Activated CD4-positive, alpha-beta memory T cell treated with anti-CD3 and anti-CD28 coated beads for 36 hours (primary cell): ENCODE data around the gene SPATA31D1. TPM values are rescaled to one million over a fixed set of nuclear protein-coding genes. Genes with fewer than 3 reads are reported as not detected.

Source experiments
- CTCF ChIA-PET: fragments of 350-600 bp; sonication (Branson Sonifier 250); formaldehyde crosslinking; loops from one replicate; lab custom pipeline; 2021; ENCODE audit warnings: antibody characterized with exemption, inconsistent platforms; lab: Charles Lee
- POLR2A ChIA-PET: fragments of 350-600 bp; sonication (Branson Sonifier 250); formaldehyde crosslinking; loops from one replicate; lab custom pipeline; 2021; ENCODE audit warnings: antibody characterized with exemption; lab: Charles Lee
- DNase-seq: peaks from one replicate; pipeline ENCODE4 v3.0.0-alpha.2; 2020
- H3K27ac Mint-ChIP-seq: one replicate; pipeline ENCODE4 v1.8.0; 2021; ENCODE audit warnings: mixed read lengths
- H3K27me3 Mint-ChIP-seq: one replicate; pipeline ENCODE4 v1.8.0; 2021; ENCODE audit warnings: mixed read lengths
- H3K36me3 Mint-ChIP-seq: one replicate; pipeline ENCODE4 v1.8.0; 2021; ENCODE audit warnings: mixed read lengths
- H3K4me1 Mint-ChIP-seq: one replicate; pipeline ENCODE4 v1.8.0; 2021; ENCODE audit warnings: low read depth, mixed read lengths
- H3K4me3 Mint-ChIP-seq: one replicate; pipeline ENCODE4 v1.8.0; 2021; ENCODE audit warnings: mild to moderate bottlenecking, mixed read lengths
- H3K9me3 Mint-ChIP-seq: one replicate; pipeline ENCODE4 v1.8.0; 2021; ENCODE audit warnings: mixed read lengths
- intact Hi-C: fragments of 100-400 bp; cut with micrococcal nuclease; formaldehyde crosslinking; loops from one replicate; pipeline ENCODE4 v1.15.1; 2023
- total RNA-seq, 2 experiments: library from RNA; stranded (reverse); gene quantifications; one replicate each; pipeline ENCODE4 v1.2.3, GENCODE V29; 2021

Gene SPATA31D1
- total RNA-seq, 2 experiments from 2014 or later, result not detected

DNA sequence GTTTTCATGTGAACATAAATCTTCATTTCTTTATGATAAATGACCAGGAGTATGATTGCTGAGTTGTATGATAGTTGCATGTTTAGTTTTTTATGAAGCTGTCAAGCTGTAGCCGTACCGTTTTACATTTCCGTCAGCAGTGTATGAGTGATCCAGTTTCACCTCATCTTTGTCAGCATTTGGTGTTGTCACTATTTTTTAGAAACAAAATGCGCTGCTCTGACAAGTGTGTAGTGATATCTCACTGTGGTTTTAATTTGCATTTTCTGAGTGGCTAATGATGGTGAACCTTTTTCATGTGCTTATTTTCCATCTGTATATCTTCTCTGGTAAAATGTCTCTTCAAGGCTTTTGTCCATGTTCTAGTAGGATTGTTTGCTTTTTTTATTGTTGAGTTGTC is 6.7 kb upstream of the SPATA31D1 start:
- no peak for DNase-seq
- intact Hi-C loops, result no loop called here
- Mint-ChIP-seq H3K36me3 (no peaks in the 10 kb centered on the region), H3K27me3 (no peaks in the 10 kb centered on the region), H3K27ac (no peak overlapping the region), H3K4me3 (no peak overlapping the region), H3K4me1 (no peaks in the 10 kb centered on the region), H3K9me3 (peaks cover 7% of the 10 kb centered on the region)
- ChIA-PET POLR2A (no interaction called here), CTCF (no interaction called here)

DNA sequence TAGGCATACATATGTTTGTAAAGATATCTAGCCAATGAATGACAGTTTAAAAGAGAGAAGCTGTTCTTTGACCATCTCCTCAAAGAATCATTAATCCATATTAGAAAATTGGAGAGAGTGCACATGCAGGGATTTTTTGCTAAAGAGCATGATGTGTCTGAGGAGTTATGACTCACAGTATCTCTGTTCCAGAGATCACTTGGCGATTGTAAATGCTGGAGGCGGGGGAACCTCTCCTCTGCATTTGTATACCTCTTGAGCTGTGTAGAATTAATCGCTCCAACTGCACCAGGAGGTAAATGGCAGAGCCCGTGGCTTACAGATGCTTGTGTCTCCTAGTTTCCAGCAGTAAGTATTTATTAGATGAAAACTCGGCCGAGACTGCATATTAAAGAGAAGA is 3.6 kb upstream of the SPATA31D1 start:
- Mint-ChIP-seq H3K36me3 (no peaks in the 10 kb centered on the region), H3K27ac (no peak overlapping the region), H3K4me1 (no peaks in the 10 kb centered on the region), H3K4me3 (no peak overlapping the region), H3K9me3 (peaks cover 2% of the 10 kb centered on the region), H3K27me3 (no peaks in the 10 kb centered on the region)
- intact Hi-C loops, result no loop called here
- no peak for DNase-seq
- ChIA-PET POLR2A (no interaction called here), CTCF (no interaction called here)

DNA sequence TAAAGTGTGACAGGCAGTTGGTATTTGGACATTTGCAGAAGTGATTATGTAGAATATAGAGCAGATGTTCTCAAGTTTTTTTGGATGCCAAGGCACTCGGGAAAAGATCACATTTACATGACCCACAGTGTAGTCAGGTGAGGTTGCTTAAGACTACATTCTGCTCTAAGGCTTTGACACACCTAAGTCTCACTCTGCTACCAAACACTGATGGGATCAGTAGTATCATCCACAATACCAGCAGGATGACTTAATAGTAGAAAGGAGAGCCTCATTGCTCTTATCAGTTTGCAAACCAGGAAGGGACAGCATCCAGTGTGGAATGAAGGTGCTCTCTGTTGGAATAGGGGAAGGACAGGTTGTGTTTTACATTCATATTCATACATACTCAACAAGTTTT is 2.5 kb upstream of the SPATA31D1 start:
- H3K27me3 Mint-ChIP-seq, result no peaks in the 10 kb centered on the region
- H3K4me1 Mint-ChIP-seq, result no peaks in the 10 kb centered on the region
- ChIA-PET CTCF (no interaction called here), POLR2A (no interaction called here)
- no peaks in the 10 kb centered on the region for H3K36me3 Mint-ChIP-seq
- no peak overlapping the region for H3K27ac Mint-ChIP-seq
- H3K9me3 Mint-ChIP-seq, result peaks cover 7% of the 10 kb centered on the region
- H3K4me3 Mint-ChIP-seq, result no peak overlapping the region
- intact Hi-C loops, result no loop called here
- DNase-seq, result no peak

DNA sequence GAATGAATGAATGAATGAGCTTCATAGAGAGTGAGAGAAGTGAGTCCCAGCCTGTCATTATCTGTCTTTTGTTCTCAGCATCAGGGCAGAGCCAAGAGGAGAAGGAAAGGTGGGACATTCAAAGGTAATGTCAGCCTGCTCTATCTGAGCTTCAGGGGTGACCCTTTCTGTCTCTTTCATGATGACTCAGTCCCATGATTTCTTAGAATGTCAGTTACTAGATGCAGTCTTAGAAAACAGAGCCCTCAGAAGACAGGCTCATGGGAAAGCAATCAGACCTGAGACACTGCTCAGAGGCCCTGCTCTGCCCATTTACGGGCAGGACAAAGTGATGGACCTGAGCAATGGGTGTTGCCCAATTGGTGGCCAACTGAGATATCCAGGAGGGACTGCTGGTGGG is 1.1 kb downstream of the SPATA31D1 start:
- no peaks in the 10 kb centered on the region for H3K27me3 Mint-ChIP-seq
- POLR2A ChIA-PET, result no interaction called here
- H3K4me3 Mint-ChIP-seq, result no peak overlapping the region

DNA sequence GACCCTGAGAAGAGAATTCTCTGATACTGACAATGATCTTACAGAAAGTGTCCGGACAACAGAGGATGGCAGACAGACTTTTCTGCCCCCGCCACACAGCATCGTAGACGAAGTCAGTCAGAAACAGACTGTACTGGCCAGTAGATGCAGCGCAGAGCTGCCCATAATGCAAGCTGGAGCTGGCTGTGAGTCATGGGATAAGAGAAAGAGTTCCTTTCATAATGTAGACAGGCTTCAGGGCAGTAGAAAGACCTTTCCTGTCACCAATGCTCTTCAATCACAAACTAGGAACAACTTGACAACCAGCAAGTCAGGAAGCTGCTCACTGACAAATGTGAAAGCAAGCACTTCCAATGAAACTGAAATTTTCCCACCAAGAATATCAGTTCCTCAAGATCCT is 5.1 kb downstream of the SPATA31D1 start:
- Mint-ChIP-seq H3K27ac (no peak overlapping the region), H3K4me3 (no peak overlapping the region), H3K36me3 (no peaks in the 10 kb centered on the region), H3K4me1 (no peaks in the 10 kb centered on the region), H3K27me3 (no peaks in the 10 kb centered on the region), H3K9me3 (peaks cover 28% of the 10 kb centered on the region)
- DNase-seq, result no peak
- intact Hi-C loops, result no loop called here
- ChIA-PET CTCF (no interaction called here), POLR2A (no interaction called here)

More for the DNA sequence above, 1.1 kb downstream of the SPATA31D1 start:
- H3K4me1 Mint-ChIP-seq, result no peaks in the 10 kb centered on the region
- intact Hi-C loops, result no loop called here
- H3K36me3 Mint-ChIP-seq, result no peaks in the 10 kb centered on the region
- no peak overlapping the region for H3K27ac Mint-ChIP-seq
- CTCF ChIA-PET, result interaction anchor here (0.6 kb wide), 1 partner anchor 156 kb away, joined by 3 read pairs; no protein-coding TSS in a partner anchor
- no peak for DNase-seq
- H3K9me3 Mint-ChIP-seq, result peaks cover 28% of the 10 kb centered on the region

DNA sequence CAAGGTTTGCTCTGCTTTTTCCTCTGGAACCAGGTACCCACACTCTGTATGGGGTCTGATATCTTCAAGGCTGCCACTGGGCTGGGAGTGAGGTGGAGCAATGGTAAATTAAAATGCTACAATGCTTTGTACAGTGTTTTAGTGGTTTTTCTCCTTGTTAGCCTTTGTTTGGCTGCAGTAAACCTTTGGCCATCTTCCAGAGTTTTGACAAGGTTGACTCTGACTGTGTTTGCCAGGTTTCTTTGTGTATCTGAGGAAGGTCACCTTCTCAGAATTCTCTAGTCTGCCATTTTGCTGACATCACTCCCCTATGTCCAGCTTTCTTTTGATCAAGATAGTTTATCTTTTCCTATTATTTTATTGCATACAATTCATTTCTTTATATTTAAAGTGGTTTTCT is 11.2 kb downstream of the SPATA31D1 start:
- Mint-ChIP-seq H3K4me3 (no peak overlapping the region), H3K27me3 (no peaks in the 10 kb centered on the region), H3K36me3 (no peaks in the 10 kb centered on the region), H3K4me1 (no peaks in the 10 kb centered on the region), H3K27ac (no peak overlapping the region), H3K9me3 (no peaks in the 10 kb centered on the region)
- ChIA-PET POLR2A (no interaction called here), CTCF (no interaction called here)
- no peak for DNase-seq
- intact Hi-C loops, result no loop called here

DNA sequence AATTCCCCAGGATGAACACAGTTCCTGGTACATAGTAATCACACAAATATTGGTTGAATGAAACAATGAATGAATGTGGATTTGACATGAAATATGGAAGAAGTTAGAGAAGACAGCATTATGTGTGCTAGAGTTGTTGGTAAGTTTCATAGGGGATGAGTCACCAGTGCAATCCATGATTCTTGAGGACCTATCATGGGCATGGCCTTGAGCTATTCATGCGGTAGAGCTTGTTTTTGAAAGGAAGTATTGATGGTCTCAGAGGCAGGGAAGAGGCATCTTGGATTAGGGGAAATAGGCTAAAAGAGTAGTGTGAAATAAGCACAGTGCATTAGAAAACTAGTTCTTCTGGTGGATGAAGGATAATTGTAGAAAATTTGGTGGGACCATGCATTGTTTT is 22.1 kb downstream of the SPATA31D1 start:
- Mint-ChIP-seq H3K4me1 (no peaks in the 10 kb centered on the region), H3K36me3 (no peaks in the 10 kb centered on the region), H3K4me3 (no peak overlapping the region), H3K27me3 (no peaks in the 10 kb centered on the region), H3K9me3 (peaks cover 16% of the 10 kb centered on the region), H3K27ac (no peak overlapping the region)
- no peak for DNase-seq
- ChIA-PET CTCF (no interaction called here), POLR2A (no interaction called here)
- intact Hi-C loops, result no loop called here

DNA sequence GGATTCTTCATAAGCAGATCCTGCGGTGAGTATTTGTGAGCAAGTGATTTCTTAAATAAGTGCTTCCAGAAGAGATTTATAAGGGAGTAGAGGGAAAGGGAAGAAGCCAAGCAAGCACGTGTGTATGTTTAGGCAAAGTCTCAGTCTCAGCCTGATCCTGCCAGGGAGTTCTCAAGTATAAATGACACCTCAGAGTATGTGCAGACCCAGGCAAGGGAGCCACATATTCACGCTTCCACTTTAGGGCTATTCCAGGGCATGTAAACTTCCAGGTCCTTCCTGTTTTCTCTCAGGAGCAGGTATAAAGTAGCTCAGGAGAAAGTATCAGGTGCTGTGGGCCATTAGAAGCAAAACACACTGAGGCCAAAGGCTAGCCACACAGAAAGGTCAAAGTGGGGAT is 22.6 kb downstream of the SPATA31D1 start:
- Mint-ChIP-seq H3K27me3 (no peaks in the 10 kb centered on the region), H3K4me1 (no peaks in the 10 kb centered on the region), H3K9me3 (peaks cover 16% of the 10 kb centered on the region), H3K27ac (no peak overlapping the region), H3K36me3 (no peaks in the 10 kb centered on the region), H3K4me3 (no peak overlapping the region)
- CTCF ChIA-PET, result no interaction called here
- no peak for DNase-seq
- intact Hi-C loops, result no loop called here
- POLR2A ChIA-PET, result no interaction called here

DNA sequence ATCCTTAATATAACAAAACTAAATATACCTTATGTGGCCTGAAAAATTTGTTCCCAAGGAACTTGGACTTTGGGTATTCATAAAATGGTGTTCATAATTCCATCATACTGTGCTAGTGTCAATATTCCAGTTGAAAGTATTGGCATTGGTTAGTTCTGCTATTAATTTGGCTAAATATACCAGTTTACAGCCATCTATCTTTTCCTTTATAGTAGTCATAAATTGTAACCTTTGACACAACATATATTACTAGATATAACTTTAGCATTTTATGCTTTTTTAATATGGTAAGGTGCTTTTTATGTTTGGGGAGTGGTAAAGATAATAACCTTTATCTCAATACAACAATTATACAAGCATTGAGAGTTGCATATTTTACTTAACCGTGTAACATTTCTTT is 23.7 kb downstream of the SPATA31D1 start:
- ChIA-PET POLR2A (no interaction called here), CTCF (no interaction called here)
- Mint-ChIP-seq H3K9me3 (peaks cover 20% of the 10 kb centered on the region), H3K4me3 (no peak overlapping the region), H3K27me3 (no peaks in the 10 kb centered on the region), H3K4me1 (no peaks in the 10 kb centered on the region), H3K36me3 (no peaks in the 10 kb centered on the region), H3K27ac (no peak overlapping the region)
- DNase-seq, result no peak
- intact Hi-C loops, result no loop called here

DNA sequence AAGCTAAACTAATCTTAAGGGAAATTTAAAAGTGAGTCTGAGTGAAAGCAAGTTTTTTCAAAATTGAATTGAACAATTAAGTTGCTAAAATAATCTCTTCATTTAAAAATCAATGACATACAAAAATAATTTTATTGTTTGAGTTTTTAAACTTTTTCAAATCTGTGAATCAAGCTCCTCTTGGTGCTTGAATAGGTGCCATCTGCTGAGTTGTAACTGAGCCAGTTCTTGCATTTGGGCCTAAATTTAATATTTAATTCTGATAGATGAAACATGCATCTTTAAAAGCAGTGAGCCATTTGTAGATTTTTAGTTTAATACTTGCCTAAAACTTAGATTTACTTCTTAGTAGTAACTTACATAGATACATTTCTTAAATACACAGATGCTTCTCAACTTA is 31.8 kb downstream of the SPATA31D1 start:
- no peak overlapping the region for H3K27ac Mint-ChIP-seq
- no peak for DNase-seq
- no peaks in the 10 kb centered on the region for H3K27me3 Mint-ChIP-seq
- no peaks in the 10 kb centered on the region for H3K36me3 Mint-ChIP-seq
- intact Hi-C loops, result loop anchor here (2.0 kb wide), 1 partner anchor 44 kb away; no protein-coding TSS in a partner anchor
- ChIA-PET POLR2A (no interaction called here), CTCF (no interaction called here)
- H3K4me3 Mint-ChIP-seq, result no peak overlapping the region
- H3K4me1 Mint-ChIP-seq, result no peaks in the 10 kb centered on the region
- peaks cover 15% of the 10 kb centered on the region for H3K9me3 Mint-ChIP-seq

DNA sequence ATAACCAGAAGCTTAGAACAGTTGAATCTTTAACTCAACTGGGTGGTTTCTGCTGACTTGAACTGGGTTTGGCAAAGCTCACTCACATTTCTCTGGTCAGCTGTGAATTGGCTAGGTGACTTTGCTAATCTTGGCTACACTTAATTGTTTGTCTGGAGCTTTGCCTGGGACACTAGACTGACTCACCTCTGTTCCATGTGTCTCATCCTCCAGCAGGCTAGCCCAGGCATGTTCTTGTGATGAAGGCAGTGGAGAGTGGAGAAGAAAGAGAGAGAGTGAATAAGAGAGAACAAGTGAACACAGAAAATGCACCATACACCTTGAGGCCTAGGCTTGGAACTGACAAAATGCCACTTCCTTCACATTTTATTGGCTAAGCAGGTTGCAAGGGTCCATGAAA is 32.6 kb downstream of the SPATA31D1 start:
- ChIA-PET POLR2A (no interaction called here), CTCF (no interaction called here)
- H3K36me3 Mint-ChIP-seq, result no peaks in the 10 kb centered on the region
- intact Hi-C loops, result loop anchor here (2.0 kb wide), 1 partner anchor 44 kb away; no protein-coding TSS in a partner anchor
- H3K4me1 Mint-ChIP-seq, result no peaks in the 10 kb centered on the region
- H3K4me3 Mint-ChIP-seq, result no peak overlapping the region
- no peaks in the 10 kb centered on the region for H3K27me3 Mint-ChIP-seq
- H3K27ac Mint-ChIP-seq, result no peak overlapping the region
- peaks cover 15% of the 10 kb centered on the region for H3K9me3 Mint-ChIP-seq
- DNase-seq, result no peak

DNA sequence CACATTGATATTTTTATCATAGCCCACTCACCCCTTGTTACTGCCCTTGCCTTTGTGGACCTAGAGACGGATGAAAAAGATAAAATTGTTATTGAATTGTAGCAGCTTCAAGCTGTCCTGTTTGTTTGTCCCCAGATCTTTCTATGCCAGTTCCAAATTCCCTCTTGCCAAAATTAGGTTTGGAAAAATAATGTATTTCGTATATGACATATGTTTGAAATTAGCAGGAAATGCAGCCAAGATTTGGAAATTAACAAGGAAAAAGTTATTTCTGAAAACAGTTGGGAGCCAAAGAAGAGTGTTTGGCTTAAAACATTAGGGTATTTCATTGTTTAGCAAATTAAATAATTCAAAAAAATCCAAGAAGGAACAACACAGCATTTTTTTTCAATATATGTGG is 33.5 kb downstream of the SPATA31D1 start:
- intact Hi-C loops, result no loop called here
- ChIA-PET POLR2A (no interaction called here), CTCF (no interaction called here)
- Mint-ChIP-seq H3K27me3 (no peaks in the 10 kb centered on the region), H3K27ac (no peak overlapping the region), H3K36me3 (no peaks in the 10 kb centered on the region), H3K4me3 (no peak overlapping the region), H3K4me1 (no peaks in the 10 kb centered on the region), H3K9me3 (peaks cover 11% of the 10 kb centered on the region)
- DNase-seq, result no peak

DNA sequence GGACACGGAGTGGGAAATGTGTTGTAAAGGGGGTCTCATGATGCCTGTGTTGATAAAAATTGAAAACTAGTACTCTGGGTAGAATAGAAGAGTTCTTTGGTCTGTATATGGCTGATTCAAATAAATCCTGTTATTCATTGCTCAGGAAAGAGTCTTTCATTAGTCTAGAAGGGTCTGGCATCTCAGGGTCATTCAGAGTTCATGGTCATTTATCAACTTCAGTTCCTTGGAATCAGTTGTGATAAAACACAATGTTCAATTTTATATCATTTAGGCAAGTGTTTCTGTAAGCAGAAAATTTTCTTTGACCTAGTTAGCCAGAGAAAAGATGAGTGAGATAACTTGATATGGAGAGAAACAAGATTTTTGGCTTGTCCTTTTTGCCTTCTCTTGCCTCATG is 36.3 kb downstream of the SPATA31D1 start:
- DNase-seq, result no peak
- Mint-ChIP-seq H3K9me3 (peaks cover 4% of the 10 kb centered on the region), H3K4me3 (no peak overlapping the region), H3K27me3 (no peaks in the 10 kb centered on the region), H3K4me1 (no peaks in the 10 kb centered on the region), H3K27ac (no peak overlapping the region), H3K36me3 (no peaks in the 10 kb centered on the region)
- ChIA-PET POLR2A (no interaction called here), CTCF (no interaction called here)
- intact Hi-C loops, result no loop called here
